ENCODE data around the gene KIR3DL1.
"Not testable (repeated sequence)": the region's sequence is repeated elsewhere in the genome, so short reads cannot be mapped to it uniquely, and the experiment has no call there.

Gene KIR3DL1

GRCh38 chr19:54816251-54816650, at the start of gene KIR3DL1:
TSS of gene KIR3DL1 (plus strand) at chr19:54816468.
- DNase-seq (ENCODE audit: low read depth) = not testable (repeated sequence)

- DNase-seq (ENCODE audit: low read depth) = not testable (repeated sequence)
Observed at GRCh38 chr19:54769646-54770045, 46.6 kb upstream of the KIR3DL1 start, which contains the start of gene KIR2DL1. TSS of gene KIR2DL1 (plus strand) at chr19:54769793. CDS start at chr19:54769851, 58 bp downstream.

- DNase-seq (ENCODE audit: low read depth) = not testable (repeated sequence)
Observed at GRCh38 chr19:54770511-54770910, 45.8 kb upstream of the KIR3DL1 start.

GRCh38 chr19:54771018-54771960, 45.0 kb upstream of the KIR3DL1 start:
- not testable (repeated sequence) for DNase-seq (ENCODE audit: low read depth)

GRCh38 chr19:54772666-54773065, 43.6 kb upstream of the KIR3DL1 start:
- not testable (repeated sequence) for DNase-seq (ENCODE audit: low read depth)

GRCh38 chr19:54775095-54775815, 41.0 kb upstream of the KIR3DL1 start:
- not testable (repeated sequence) for DNase-seq (ENCODE audit: low read depth)

GRCh38 chr19:54775830-54776229, 40.4 kb upstream of the KIR3DL1 start:
- DNase-seq (ENCODE audit: low read depth) = not testable (repeated sequence)

- DNase-seq (ENCODE audit: low read depth) = not testable (repeated sequence)
Observed at GRCh38 chr19:54777851-54778250, 38.4 kb upstream of the KIR3DL1 start.

- DNase-seq (ENCODE audit: low read depth) = not testable (repeated sequence)
Observed at GRCh38 chr19:54778896-54779295, 37.4 kb upstream of the KIR3DL1 start.

GRCh38 chr19:54782916-54783315, 33.4 kb upstream of the KIR3DL1 start:
- not testable (repeated sequence) for DNase-seq (ENCODE audit: low read depth)

GRCh38 chr19:54786091-54786723, 30.1 kb upstream of the KIR3DL1 start:
- not testable (repeated sequence) for DNase-seq (ENCODE audit: low read depth)

- DNase-seq (ENCODE audit: low read depth) = not testable (repeated sequence)
Observed at GRCh38 chr19:54788154-54788553, 28.1 kb upstream of the KIR3DL1 start.

GRCh38 chr19:54790711-54791110, 25.6 kb upstream of the KIR3DL1 start:
- DNase-seq (ENCODE audit: low read depth) = no peak

- no peak for DNase-seq (ENCODE audit: low read depth)
Observed at GRCh38 chr19:54791476-54791875, 24.8 kb upstream of the KIR3DL1 start.

- DNase-seq (ENCODE audit: low read depth) = no peak
Observed at GRCh38 chr19:54792814-54793213, 23.5 kb upstream of the KIR3DL1 start.

- DNase-seq (ENCODE audit: low read depth) = no peak
Observed at GRCh38 chr19:54795758-54796157, 20.5 kb upstream of the KIR3DL1 start.

GRCh38 chr19:54803410-54803809, 12.9 kb upstream of the KIR3DL1 start, which contains the start of gene KIR2DL4:
TSS of gene KIR2DL4 (plus strand) at chr19:54803610. CDS start at chr19:54803652, 42 bp downstream.
- DNase-seq (ENCODE audit: low read depth) = no peak

- no peak for DNase-seq (ENCODE audit: low read depth)
Observed at GRCh38 chr19:54804101-54804500, 12.2 kb upstream of the KIR3DL1 start.

GRCh38 chr19:54804571-54804970, 11.7 kb upstream of the KIR3DL1 start:
- DNase-seq (ENCODE audit: low read depth) = no peak

GRCh38 chr19:54805665-54806515, 10.4 kb upstream of the KIR3DL1 start:
- DNase-seq (ENCODE audit: low read depth) = no peak

GRCh38 chr19:54806516-54806838, 9.8 kb upstream of the KIR3DL1 start:
- no peak for DNase-seq (ENCODE audit: low read depth)
